Measurements from ENCODE around the gene SLIT3. TPM values are rescaled to one million over a fixed set of nuclear protein-coding genes. Genes with fewer than 3 reads are reported as not detected.

SLIT3 gene
- total and polyA plus RNA-seq, 8 donors = 1.2 to 24.5 (median 8.6) TPM

DNA sequence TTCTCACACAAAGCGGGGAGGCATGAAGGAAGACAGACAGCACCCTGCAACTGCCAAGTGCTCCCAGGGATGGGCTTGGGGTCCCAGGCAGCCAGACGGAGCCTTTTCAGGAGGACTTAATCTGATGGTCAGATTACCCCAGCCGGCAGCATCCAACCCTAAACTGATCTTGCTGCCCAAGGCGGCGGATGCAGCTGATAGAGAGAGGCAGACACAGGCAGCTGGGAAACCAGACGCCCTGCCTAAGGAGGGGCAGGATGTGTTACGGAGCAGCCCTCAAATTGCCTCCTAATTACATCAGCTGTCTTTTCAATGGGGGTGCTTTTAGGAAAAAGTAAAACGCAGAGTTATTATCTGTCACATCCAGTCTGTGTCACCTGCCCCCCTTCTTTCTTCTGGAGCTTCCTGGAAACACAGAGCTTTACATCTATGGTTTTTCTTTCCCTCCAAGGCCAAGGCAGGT is 530.9 kb downstream of the SLIT3 start:
- H3K4me3 ChIP-seq = no peak overlapping the region
- WGBS, 5 donors = 68 to 89% (median 71%) methylated on average over 8 of the region's 8 CpGs
- peak in 1 of 2 donors; percentile 27 for DNase-seq
- intact Hi-C loops (cut with DNase I; ENCODE audit: low total_unique reads) = no loop called here
- no peaks in the 10 kb centered on the region for H3K4me1 ChIP-seq
- no peak overlapping the region for H3K27ac ChIP-seq
- TF ChIP-seq, protein P1, sequence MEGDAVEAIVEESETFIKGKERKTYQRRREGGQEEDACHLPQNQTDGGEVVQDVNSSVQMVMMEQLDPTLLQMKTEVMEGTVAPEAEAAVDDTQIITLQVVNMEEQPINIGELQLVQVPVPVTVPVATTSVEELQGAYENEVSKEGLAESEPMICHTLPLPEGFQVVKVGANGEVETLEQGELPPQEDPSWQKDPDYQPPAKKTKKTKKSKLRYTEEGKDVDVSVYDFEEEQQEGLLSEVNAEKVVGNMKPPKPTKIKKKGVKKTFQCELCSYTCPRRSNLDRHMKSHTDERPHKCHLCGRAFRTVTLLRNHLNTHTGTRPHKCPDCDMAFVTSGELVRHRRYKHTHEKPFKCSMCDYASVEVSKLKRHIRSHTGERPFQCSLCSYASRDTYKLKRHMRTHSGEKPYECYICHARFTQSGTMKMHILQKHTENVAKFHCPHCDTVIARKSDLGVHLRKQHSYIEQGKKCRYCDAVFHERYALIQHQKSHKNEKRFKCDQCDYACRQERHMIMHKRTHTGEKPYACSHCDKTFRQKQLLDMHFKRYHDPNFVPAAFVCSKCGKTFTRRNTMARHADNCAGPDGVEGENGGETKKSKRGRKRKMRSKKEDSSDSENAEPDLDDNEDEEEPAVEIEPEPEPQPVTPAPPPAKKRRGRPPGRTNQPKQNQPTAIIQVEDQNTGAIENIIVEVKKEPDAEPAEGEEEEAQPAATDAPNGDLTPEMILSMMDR (IDR thresholded peaks at IDR 0.05) = no peak
- TF ChIP-seq POLR2AphosphoS5 (IDR thresholded peaks at IDR 0.05) = no peak
- TF ChIP-seq POLR2A (IDR thresholded peaks at IDR 0.05) = no peak
- TF ChIP-seq EP300 (IDR thresholded peaks at IDR 0.05) = no peak
- peaks cover 0 to 4% (median 0%) of the 10 kb centered on the region in 4 donors for H3K9me3 ChIP-seq
- H3K27me3 ChIP-seq = no peaks in the 10 kb centered on the region
- H3K36me3 ChIP-seq = peaks cover 0 to 49% (median 13%) of the 10 kb centered on the region in 4 donors

DNA sequence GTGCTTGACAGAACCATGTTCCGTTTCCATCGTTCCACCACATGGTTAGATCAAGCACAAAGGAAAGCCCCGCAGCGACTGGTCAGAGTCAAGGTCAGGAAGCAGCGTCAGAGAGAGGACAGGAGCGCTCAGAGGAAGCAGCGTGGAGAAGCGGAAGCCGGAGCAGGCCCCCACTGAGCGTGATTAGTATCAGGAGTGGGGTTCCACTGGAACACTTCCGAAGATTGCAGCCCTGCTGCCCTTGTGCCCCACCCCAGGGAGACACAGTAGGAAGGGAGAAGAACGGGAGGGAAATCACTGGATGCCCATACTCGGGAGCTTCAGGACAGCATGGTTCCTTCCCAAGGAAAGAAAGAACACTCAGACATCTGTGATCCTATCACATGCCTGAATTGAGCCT is 532.8 kb downstream of the SLIT3 start:
- peaks cover 0 to 36% (median 8%) of the 10 kb centered on the region in 4 donors for H3K36me3 ChIP-seq
- H3K27ac ChIP-seq = no peak overlapping the region
- DNase-seq = no peak
- peaks cover 0 to 4% (median 0%) of the 10 kb centered on the region in 4 donors for H3K9me3 ChIP-seq
- H3K4me3 ChIP-seq = no peak overlapping the region
- intact Hi-C loops (cut with DNase I; ENCODE audit: low total_unique reads) = no loop called here
- H3K4me1 ChIP-seq = no peaks in the 10 kb centered on the region
- no peaks in the 10 kb centered on the region for H3K27me3 ChIP-seq
- TF ChIP-seq, protein P1 (IDR thresholded peaks at IDR 0.05) = no peak
- TF ChIP-seq POLR2A (IDR thresholded peaks at IDR 0.05) (no peak), EP300 (IDR thresholded peaks at IDR 0.05) (no peak), POLR2AphosphoS5 (IDR thresholded peaks at IDR 0.05) (no peak)
- WGBS, 5 donors = 83 to 96% (median 86%) methylated on average over 13 of the region's 13 CpGs

DNA sequence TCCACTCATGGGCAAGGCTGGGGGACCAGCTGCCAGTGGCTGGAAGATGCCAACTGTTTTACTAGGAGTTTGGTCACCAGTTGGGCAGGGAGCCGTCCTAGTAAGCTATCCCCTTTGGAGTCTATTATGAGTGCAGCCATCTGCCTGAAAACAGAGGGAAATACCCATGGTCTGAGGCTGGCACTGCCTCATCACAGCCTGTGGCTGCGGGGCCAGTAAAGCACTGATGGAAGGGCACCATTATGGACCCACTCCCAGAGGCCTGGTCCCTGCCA is 534.6 kb downstream of the SLIT3 start:
- Histone ChIP-seq H3K27ac (no peak overlapping the region), H3K4me3 (no peak overlapping the region), H3K36me3 (peaks cover 0 to 20% (median under 1%) of the 10 kb centered on the region in 4 donors), H3K9me3 (peaks cover 0 to 4% (median 0%) of the 10 kb centered on the region in 4 donors), H3K27me3 (no peaks in the 10 kb centered on the region), H3K4me1 (no peaks in the 10 kb centered on the region)
- TF ChIP-seq POLR2AphosphoS5 (IDR thresholded peaks at IDR 0.05) (no peak), POLR2A (IDR thresholded peaks at IDR 0.05) (no peak), EP300 (IDR thresholded peaks at IDR 0.05) (no peak)
- TF ChIP-seq, protein P1 (IDR thresholded peaks at IDR 0.05) = no peak
- intact Hi-C loops (cut with DNase I; ENCODE audit: low total_unique reads) = no loop called here
- DNase-seq = no peak
- 61 to 85% (median 82%) methylated on average over 2 of the region's 2 CpGs for WGBS, 5 donors

DNA sequence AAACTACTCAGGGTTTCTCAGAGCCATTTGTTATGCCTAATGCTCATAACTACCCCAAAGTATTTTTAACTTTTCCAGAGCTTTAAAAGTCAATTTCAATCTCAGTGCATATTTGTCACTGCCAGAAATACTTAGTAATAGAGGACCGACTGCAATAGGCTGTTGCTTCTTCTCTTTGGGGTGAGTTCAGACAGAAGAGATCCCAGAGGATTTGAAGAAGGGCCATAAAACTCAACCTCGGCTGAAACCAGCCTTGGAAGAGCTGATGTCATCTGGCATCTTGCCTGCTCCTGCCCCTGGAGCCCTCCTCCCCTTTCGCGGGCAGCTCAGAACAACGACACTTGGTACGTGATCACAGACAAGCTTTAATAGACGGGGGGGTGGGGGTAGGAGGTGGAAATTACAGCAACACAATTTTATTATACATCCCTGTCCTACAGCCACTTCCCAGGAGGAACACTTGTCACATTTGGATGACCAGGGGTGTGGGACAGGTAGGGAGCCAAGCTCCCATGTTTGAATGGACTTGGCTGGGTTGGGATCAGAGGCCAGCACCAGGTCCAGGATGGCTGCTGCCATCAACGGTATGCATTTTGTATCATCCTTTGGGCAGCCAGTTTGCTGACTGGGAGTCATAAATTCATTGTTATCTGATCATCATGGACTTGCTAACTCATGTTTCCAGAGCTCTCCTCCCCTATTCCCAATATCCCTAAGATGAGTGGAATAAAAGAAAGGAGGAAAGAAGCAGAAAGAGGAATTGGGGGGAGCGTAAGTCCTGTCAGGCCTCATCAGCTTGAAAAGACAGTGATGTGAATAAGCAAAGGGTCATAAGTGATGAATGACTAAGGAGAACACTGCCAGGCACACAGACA is 535.2 kb downstream of the SLIT3 start:
- peak in 1 of 2 donors; percentile 72 for DNase-seq
- 72 to 79% (median 73%) methylated on average over 9 of the region's 9 CpGs for WGBS, 5 donors
- intact Hi-C loops (cut with DNase I; ENCODE audit: low total_unique reads) = no loop called here
- Histone ChIP-seq H3K27me3 (no peaks in the 10 kb centered on the region), H3K27ac (no peak overlapping the region), H3K36me3 (peaks cover 0 to 19% (median 0%) of the 10 kb centered on the region in 4 donors), H3K4me3 (no peak overlapping the region), H3K9me3 (peaks cover 0 to 4% (median 0%) of the 10 kb centered on the region in 4 donors), H3K4me1 (no peaks in the 10 kb centered on the region)
- TF ChIP-seq, protein P1 (IDR thresholded peaks at IDR 0.05) = no peak
- TF ChIP-seq POLR2A (IDR thresholded peaks at IDR 0.05) (no peak), EP300 (IDR thresholded peaks at IDR 0.05) (no peak), POLR2AphosphoS5 (IDR thresholded peaks at IDR 0.05) (no peak)

Measured in stomach (tissue), 9 donors.